GM21723 (cell line): ENCODE data around the gene HNRNPC.
"Not testable (repeated sequence)": the region's sequence is repeated elsewhere in the genome, so short reads cannot be mapped to it uniquely, and the experiment has no call there.

ENCODE experiments used
- ATAC-seq: cut with Tn5 transposase; IDR thresholded peaks from one replicate; pipeline ENCODE4 v1.9.1; 2021; ENCODE audit warnings: mild to moderate bottlenecking, moderate library complexity; ENCODE audit not compliant: unreplicated experiment

HNRNPC gene

GRCh38 chr14:21269252-21270046 is at the start of gene HNRNPC:
HNRNPC (minus strand) TSS chr14:21269442; CDS start chr14:21234193, 35,249 bp downstream.
- peak; percentile 91 for ATAC-seq

- ATAC-seq: no peak
These were observed 48.2 kb upstream of the HNRNPC start for GRCh38 chr14:21317398-21317797.

GRCh38 chr14:21313512-21313911 is 44.3 kb upstream of the HNRNPC start:
- no peak for ATAC-seq

GRCh38 chr14:21311614-21312013 is 42.4 kb upstream of the HNRNPC start:
- no peak for ATAC-seq

- no peak for ATAC-seq
These were observed 40.7 kb upstream of the HNRNPC start for GRCh38 chr14:21309956-21310355.

GRCh38 chr14:21309238-21309636 is 40.0 kb upstream of the HNRNPC start:
- ATAC-seq: no peak

- ATAC-seq: peak; percentile 88
These were observed 39.4 kb upstream of the HNRNPC start for GRCh38 chr14:21308479-21309237.

GRCh38 chr14:21308132-21308478 is 38.9 kb upstream of the HNRNPC start:
- ATAC-seq: peak; percentile 36

- no peak for ATAC-seq
These were observed 38.4 kb upstream of the HNRNPC start for GRCh38 chr14:21307637-21308036.

GRCh38 chr14:21302836-21303140 is 33.5 kb upstream of the HNRNPC start:
- ATAC-seq: not testable (repeated sequence)

- no peak for ATAC-seq
These were observed 33.0 kb upstream of the HNRNPC start for GRCh38 chr14:21302013-21302835.

GRCh38 chr14:21300892-21301291 is 31.6 kb upstream of the HNRNPC start:
- ATAC-seq: no peak

GRCh38 chr14:21299562-21300130 is 30.4 kb upstream of the HNRNPC start:
- ATAC-seq: no peak

- ATAC-seq: no peak
These were observed 29.1 kb upstream of the HNRNPC start for GRCh38 chr14:21298358-21298757.

- not testable (repeated sequence) for ATAC-seq
These were observed 24.8 kb upstream of the HNRNPC start for GRCh38 chr14:21294026-21294425.

- no peak for ATAC-seq
These were observed 17.9 kb upstream of the HNRNPC start for GRCh38 chr14:21287168-21287567.

- ATAC-seq: not testable (repeated sequence)
These were observed 17.3 kb upstream of the HNRNPC start for GRCh38 chr14:21286516-21286915.

GRCh38 chr14:21281917-21282316 is 12.7 kb upstream of the HNRNPC start:
- ATAC-seq: not testable (repeated sequence)

GRCh38 chr14:21279783-21280182 is 10.5 kb upstream of the HNRNPC start, which contains the start of gene RPGRIP1:
RPGRIP1 (plus strand) TSS chr14:21280083; CDS start chr14:21287977, 7,894 bp downstream.
- ATAC-seq: no peak

- no peak for ATAC-seq
These were observed 9.4 kb upstream of the HNRNPC start for GRCh38 chr14:21278632-21279031.

GRCh38 chr14:21275261-21275858 is 6.1 kb upstream of the HNRNPC start:
- ATAC-seq: no peak
